ENCODE results near the gene SLC1A2. TPM values are rescaled to one million over a fixed set of nuclear protein-coding genes. Genes with fewer than 3 reads are reported as not detected.

Gene SLC1A2
- total and polyA plus RNA-seq, 2 donors (not counting 3 experiments of a cell fraction or from before 2014, with no cell fraction given) = not detected

DNA sequence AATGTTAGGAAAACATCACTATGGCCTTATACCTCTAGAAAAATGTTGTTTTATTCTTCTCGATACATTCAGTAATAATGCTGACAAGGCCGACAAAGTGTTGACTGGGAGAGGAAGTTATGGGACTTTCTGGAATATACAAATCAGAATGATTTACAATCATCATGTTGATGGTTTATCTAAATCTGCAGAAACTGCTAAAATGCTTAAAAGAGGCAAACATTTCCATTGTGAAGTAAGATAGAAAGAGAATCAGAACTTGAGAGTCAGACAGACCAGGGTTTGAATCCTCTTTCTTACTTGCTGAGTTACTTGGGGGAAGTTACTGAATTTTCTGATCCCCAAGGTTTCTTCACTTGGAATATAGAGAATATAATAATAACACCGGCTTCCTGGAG, 191.0 kb downstream of the SLC1A2 start:
- Histone ChIP-seq H3K79me2 (ENCODE audit: control insufficient read depth, insufficient read depth, low read length) (no peaks in the 10 kb centered on the region), H3K9me3 (replicated peaks; ENCODE audit: control insufficient read depth, insufficient read depth, low read length) (no peaks in the 10 kb centered on the region), H3K4me2 (ENCODE audit: insufficient read depth, low read length) (no peak overlapping the region), H3K4me3 (replicated peaks in 1 of 3; ENCODE audit: insufficient read depth in 1 of 3, low read depth in 1 of 3, low read length in 3 of 3) (no peak overlapping the region), H3K9ac (replicated peaks; ENCODE audit: extremely low read depth, insufficient read depth, low read length) (no peak overlapping the region), H2AFZ (ENCODE audit: low read depth, low read length) (no peak overlapping the region), H3K4me1 (ENCODE audit: control insufficient read depth, extremely low read depth, insufficient read depth, low read length) (no peaks in the 10 kb centered on the region), H3K36me3 (ENCODE audit: control insufficient read depth in 2 of 2, extremely low read depth in 1 of 2, insufficient read depth in 2 of 2, low read length in 2 of 2) (no peaks in the 10 kb centered on the region), H3K27me3 (ENCODE audit: control insufficient read depth in 2 of 2, insufficient read depth in 2 of 2, low read length in 2 of 2) (no peaks in the 10 kb centered on the region), H4K20me1 (replicated peaks; ENCODE audit: control insufficient read depth, extremely low read depth, insufficient read depth, low read length) (no peaks in the 10 kb centered on the region), H3K9me1 (replicated peaks; ENCODE audit: control insufficient read depth, extremely low read depth, insufficient read depth, low read length) (no peaks in the 10 kb centered on the region), H3K27ac (ENCODE audit: insufficient read depth, low read depth, low read length) (no peak overlapping the region)
- no peak for FAIRE-seq
- intact Hi-C loops (cut with micrococcal nuclease) = no loop called here
- dilution Hi-C loops (cut with MboI; ENCODE audit: extremely low pct_ligation_motif_present, low sequenced_read_pairs) = no loop called here
- no peak for TF ChIP-seq MYC (IDR thresholded peaks at IDR 0.05; ENCODE audit: low read depth, low read length)
- TF ChIP-seq EZH2 (IDR thresholded peaks at IDR 0.05; ENCODE audit: borderline replicate concordance, low read depth, low read length, severe bottlenecking) = no peak
- TF ChIP-seq GATA2 (IDR thresholded peaks at IDR 0.05; ENCODE audit: insufficient read depth, insufficient read length, low read depth, low read length) = no peak
- TF ChIP-seq, protein P1, sequence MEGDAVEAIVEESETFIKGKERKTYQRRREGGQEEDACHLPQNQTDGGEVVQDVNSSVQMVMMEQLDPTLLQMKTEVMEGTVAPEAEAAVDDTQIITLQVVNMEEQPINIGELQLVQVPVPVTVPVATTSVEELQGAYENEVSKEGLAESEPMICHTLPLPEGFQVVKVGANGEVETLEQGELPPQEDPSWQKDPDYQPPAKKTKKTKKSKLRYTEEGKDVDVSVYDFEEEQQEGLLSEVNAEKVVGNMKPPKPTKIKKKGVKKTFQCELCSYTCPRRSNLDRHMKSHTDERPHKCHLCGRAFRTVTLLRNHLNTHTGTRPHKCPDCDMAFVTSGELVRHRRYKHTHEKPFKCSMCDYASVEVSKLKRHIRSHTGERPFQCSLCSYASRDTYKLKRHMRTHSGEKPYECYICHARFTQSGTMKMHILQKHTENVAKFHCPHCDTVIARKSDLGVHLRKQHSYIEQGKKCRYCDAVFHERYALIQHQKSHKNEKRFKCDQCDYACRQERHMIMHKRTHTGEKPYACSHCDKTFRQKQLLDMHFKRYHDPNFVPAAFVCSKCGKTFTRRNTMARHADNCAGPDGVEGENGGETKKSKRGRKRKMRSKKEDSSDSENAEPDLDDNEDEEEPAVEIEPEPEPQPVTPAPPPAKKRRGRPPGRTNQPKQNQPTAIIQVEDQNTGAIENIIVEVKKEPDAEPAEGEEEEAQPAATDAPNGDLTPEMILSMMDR (IDR thresholded peaks at IDR 0.05; ENCODE audit: extremely low read depth in 1 of 2, insufficient read depth in 1 of 2, low read depth in 1 of 2, low read length in 2 of 2) = no peak
- POLR2A ChIA-PET = no interaction called here
- no TSS peak for BruUV-seq (replicated peaks)
- DNase-seq (ENCODE audit: low read depth, low spot score) = no peak
- CTCF ChIA-PET = no interaction called here

DNA sequence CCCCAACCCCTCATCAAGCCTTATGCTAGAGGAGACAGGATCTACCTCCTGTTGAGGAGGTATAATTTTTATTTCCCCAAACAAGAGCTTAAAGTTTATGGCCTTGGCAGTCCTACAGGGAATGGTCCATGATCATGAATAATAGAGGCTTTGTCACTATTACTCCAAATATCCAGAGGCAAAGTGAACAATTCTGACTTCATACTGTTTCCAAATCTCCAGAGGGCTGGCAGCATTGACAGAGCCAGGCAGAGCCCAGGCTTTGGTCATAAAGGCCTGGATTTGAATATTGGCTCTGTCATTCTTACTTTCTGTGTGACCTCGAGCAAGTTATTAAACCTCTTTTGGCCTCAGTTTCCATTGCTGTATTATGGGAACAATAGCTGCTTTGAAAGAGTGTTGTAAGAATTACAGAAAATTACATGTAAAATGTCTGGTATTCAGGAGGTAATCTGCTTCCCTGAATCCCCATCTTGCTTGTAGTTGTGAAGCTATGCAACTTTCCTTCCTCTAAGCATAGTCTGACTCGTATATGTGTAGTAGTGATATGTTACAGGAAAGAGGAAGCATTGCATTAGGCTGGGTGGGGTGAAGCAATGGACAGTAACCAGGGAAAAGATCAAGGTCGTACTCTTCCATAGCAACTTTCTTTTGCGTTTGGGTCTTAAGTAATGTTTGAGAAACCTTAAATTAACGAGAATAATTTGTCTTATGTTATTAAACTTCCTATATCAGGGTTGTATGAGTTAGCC, 191.6 kb downstream of the SLC1A2 start:
- no peaks in the 10 kb centered on the region for H3K9me1 ChIP-seq (replicated peaks; ENCODE audit: control insufficient read depth, extremely low read depth, insufficient read depth, low read length)
- no peak for DNase-seq (ENCODE audit: low read depth, low spot score)
- no peak overlapping the region for H3K4me2 ChIP-seq (ENCODE audit: insufficient read depth, low read length)
- no peaks in the 10 kb centered on the region for H4K20me1 ChIP-seq (replicated peaks; ENCODE audit: control insufficient read depth, extremely low read depth, insufficient read depth, low read length)
- no peak overlapping the region for H3K9ac ChIP-seq (replicated peaks; ENCODE audit: extremely low read depth, insufficient read depth, low read length)
- ChIA-PET POLR2A (no interaction called here), CTCF (no interaction called here)
- no peak overlapping the region for H2AFZ ChIP-seq (ENCODE audit: low read depth, low read length)
- H3K27me3 ChIP-seq (ENCODE audit: control insufficient read depth in 2 of 2, insufficient read depth in 2 of 2, low read length in 2 of 2) = no peaks in the 10 kb centered on the region
- BruUV-seq (replicated peaks) = no TSS peak
- H3K79me2 ChIP-seq (ENCODE audit: control insufficient read depth, insufficient read depth, low read length) = no peaks in the 10 kb centered on the region
- intact Hi-C loops (cut with micrococcal nuclease) (no loop called here), dilution Hi-C loops (cut with MboI; ENCODE audit: extremely low pct_ligation_motif_present, low sequenced_read_pairs) (no loop called here)
- no peaks in the 10 kb centered on the region for H3K9me3 ChIP-seq (replicated peaks; ENCODE audit: control insufficient read depth, insufficient read depth, low read length)
- no peak for FAIRE-seq
- TF ChIP-seq EZH2 (IDR thresholded peaks at IDR 0.05; ENCODE audit: borderline replicate concordance, low read depth, low read length, severe bottlenecking) (no peak), FOS (IDR thresholded peaks at IDR 0.05; ENCODE audit: borderline replicate concordance, insufficient read depth, low read length) (no peak), JUN (IDR thresholded peaks at IDR 0.05; ENCODE audit: borderline replicate concordance, insufficient read depth, insufficient read length, low read depth) (no peak), POLR2A (IDR thresholded peaks at IDR 0.05; ENCODE audit: low read depth, low read length) (no peak), GATA2 (IDR thresholded peaks at IDR 0.05; ENCODE audit: insufficient read depth, insufficient read length, low read depth, low read length) (no peak), POLR2AphosphoS5 (IDR thresholded peaks at IDR 0.05; ENCODE audit: insufficient read depth, low read depth, low read length) (no peak), MYC (IDR thresholded peaks at IDR 0.05; ENCODE audit: low read depth, low read length) (no peak)
- TF ChIP-seq, protein P2, sequence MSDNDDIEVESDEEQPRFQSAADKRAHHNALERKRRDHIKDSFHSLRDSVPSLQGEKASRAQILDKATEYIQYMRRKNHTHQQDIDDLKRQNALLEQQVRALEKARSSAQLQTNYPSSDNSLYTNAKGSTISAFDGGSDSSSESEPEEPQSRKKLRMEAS (IDR thresholded peaks at IDR 0.05; ENCODE audit: insufficient read depth, insufficient read length) = no peak
- TF ChIP-seq, protein P1 (IDR thresholded peaks at IDR 0.05; ENCODE audit: extremely low read depth in 1 of 2, insufficient read depth in 1 of 2, low read depth in 1 of 2, low read length in 2 of 2) = no peak
- no peak overlapping the region for H3K4me3 ChIP-seq (replicated peaks in 1 of 3; ENCODE audit: insufficient read depth in 1 of 3, low read depth in 1 of 3, low read length in 3 of 3)
- no peak overlapping the region for H3K27ac ChIP-seq (ENCODE audit: insufficient read depth, low read depth, low read length)
- H3K4me1 ChIP-seq (ENCODE audit: control insufficient read depth, extremely low read depth, insufficient read depth, low read length) = no peaks in the 10 kb centered on the region
- H3K36me3 ChIP-seq (ENCODE audit: control insufficient read depth in 2 of 2, extremely low read depth in 1 of 2, insufficient read depth in 2 of 2, low read length in 2 of 2) = no peaks in the 10 kb centered on the region

Measured in endothelial cell of umbilical vein (primary cell).